GM19395 (cell line): ENCODE data around the gene BMI1.

Experiments
- ATAC-seq: cut with Tn5 transposase; IDR thresholded peaks from one replicate; pipeline ENCODE4 v1.9.1; 2021; ENCODE audit warnings: mild to moderate bottlenecking, moderate library complexity; ENCODE audit not compliant: unreplicated experiment

Gene BMI1

GRCh38 chr10:22319547-22319979 is 1.3 kb upstream of the BMI1 start:
- ATAC-seq: no peak

GRCh38 chr10:22319980-22320558 is 830 bp upstream of the BMI1 start:
- ATAC-seq: no peak

GRCh38 chr10:22321156-22321923 is 441 bp downstream of the BMI1 start:
- ATAC-seq: no peak

GRCh38 chr10:22321924-22322640 is 1.2 kb downstream of the BMI1 start:
- no peak for ATAC-seq

- ATAC-seq: no peak
Measured at GRCh38 chr10:22322641-22323160, 1.8 kb downstream of the BMI1 start.

- no peak for ATAC-seq
Measured at GRCh38 chr10:22323538-22324305, 2.8 kb downstream of the BMI1 start.

- no peak for ATAC-seq
Measured at GRCh38 chr10:22324413-22324812, 3.5 kb downstream of the BMI1 start.

- ATAC-seq: no peak
Measured at GRCh38 chr10:22324893-22325271, 4.0 kb downstream of the BMI1 start.

GRCh38 chr10:22325272-22326144 is 4.6 kb downstream of the BMI1 start:
- ATAC-seq: peak; percentile 49

- no peak for ATAC-seq
Measured at GRCh38 chr10:22326145-22326702, 5.3 kb downstream of the BMI1 start.

GRCh38 chr10:22329150-22329549 is 8.3 kb downstream of the BMI1 start:
- ATAC-seq: no peak

- ATAC-seq: no peak
Measured at GRCh38 chr10:22332116-22332692, 11.3 kb downstream of the BMI1 start.

- ATAC-seq: no peak
Measured at GRCh38 chr10:22333167-22333974, 12.5 kb downstream of the BMI1 start.

- ATAC-seq: no peak
Measured at GRCh38 chr10:22333975-22334282, 13.0 kb downstream of the BMI1 start.

- ATAC-seq: no peak
Measured at GRCh38 chr10:22334414-22335172, 13.7 kb downstream of the BMI1 start.

GRCh38 chr10:22335173-22335933 is 14.5 kb downstream of the BMI1 start:
- ATAC-seq: peak; percentile 50

- ATAC-seq: no peak
Measured at GRCh38 chr10:22338185-22338900, 17.4 kb downstream of the BMI1 start.
